OCI-LY7 (cell line): ENCODE data around the gene TMEM213. TPM values are rescaled to one million over a fixed set of nuclear protein-coding genes. Genes with fewer than 3 reads are reported as not detected.
"Not testable (repeated sequence)": the region's sequence is repeated elsewhere in the genome, so short reads cannot be mapped to it uniquely, and the experiment has no call there.

ENCODE experiments used
- BruUV-seq: library from RNA; stranded (reverse); fragments of 400-500 nt; replicated peaks from 2 replicates; lab custom pipeline; 2021; lab: Mats Ljungman, UMichigan
- CTCF ChIA-PET: fragments of 300-600 bp; sonication (Branson Sonifier 250); formaldehyde crosslinking; loops from one replicate; lab custom pipeline; 2022; ENCODE audit warnings: antibody characterized with exemption; ENCODE audit not compliant: unreplicated experiment; lab: Charles Lee
- POLR2A ChIA-PET: fragments of 300-600 bp; sonication (Branson Sonifier 250); formaldehyde crosslinking; loops from one replicate; lab custom pipeline; 2022; ENCODE audit warnings: antibody characterized with exemption; lab: Charles Lee
- DNase-seq: peaks from one replicate; pipeline ENCODE4 v3.0.0-alpha.2; 2015; ENCODE audit warnings: low spot score
- H2AFZ ChIP-seq: fragments of 200-600 bp; sonication (generic), shearing (Covaris generic); 2 replicates; pipeline ENCODE4 v1.6.1; 2014; ENCODE audit warnings: mild to moderate bottlenecking, antibody characterized with exemption, low read length, moderate library complexity
- H3K27ac ChIP-seq: fragments of 200-600 bp; sonication (generic); 2 replicates; pipeline ENCODE4 v1.5.1; 2014; ENCODE audit warnings: mixed run types, low read depth, mild to moderate bottlenecking, moderate library complexity, low read length, inconsistent platforms; ENCODE audit not compliant: poor library complexity, severe bottlenecking
- H3K36me3 ChIP-seq: fragments of 200-600 bp; sonication (generic); 2 replicates; pipeline ENCODE4 v1.6.1; 2014; ENCODE audit warnings: mild to moderate bottlenecking, antibody characterized with exemption, low read length, moderate library complexity, mixed read lengths; ENCODE audit not compliant: insufficient read depth
- H3K4me1 ChIP-seq: fragments of 200-600 bp; sonication (generic); 2 replicates; pipeline ENCODE4 v1.5.1; 2014; ENCODE audit warnings: mild to moderate bottlenecking, low read length; ENCODE audit not compliant: insufficient read depth, poor library complexity, severe bottlenecking
- H3K4me2 ChIP-seq: fragments of 200-600 bp; sonication (generic); 2 replicates; pipeline ENCODE4 v1.6.1; 2014; ENCODE audit warnings: mild to moderate bottlenecking, low read length
- H3K4me3 ChIP-seq: fragments of 200-600 bp; sonication (generic); 2 replicates; pipeline ENCODE4 v1.5.1; 2014; ENCODE audit warnings: mild to moderate bottlenecking, low read depth, low read length; ENCODE audit not compliant: poor library complexity, severe bottlenecking
- H3K79me2 ChIP-seq: fragments of 200-600 bp; sonication (generic); 2 replicates; pipeline ENCODE4 v1.6.1; 2016; ENCODE audit warnings: low read depth, mild to moderate bottlenecking, low read length, moderate library complexity, mixed read lengths; ENCODE audit not compliant: insufficient read depth
- H3K9me2 ChIP-seq: fragments of 200-600 bp; sonication (generic); 2 replicates; pipeline ENCODE4 v1.6.1; 2016; ENCODE audit warnings: mild to moderate bottlenecking, low read length, mixed read lengths; ENCODE audit not compliant: insufficient read depth
- H3K9me3 ChIP-seq: fragments of 200-600 bp; sonication (generic); 2 replicates; pipeline ENCODE4 v1.6.1; 2014; ENCODE audit warnings: mild to moderate bottlenecking, mixed run types, low read length, mixed read lengths
- H4K20me1 ChIP-seq: fragments of 200-600 bp; sonication (generic); 2 replicates; pipeline ENCODE4 v1.6.1; 2014; ENCODE audit warnings: mild to moderate bottlenecking, antibody characterized with exemption, low read length, moderate library complexity, mixed read lengths; ENCODE audit not compliant: insufficient read depth
- EZH2phosphoT487 ChIP-seq: fragments of 200-600 bp; sonication (generic); IDR thresholded peaks from 2 replicates; pipeline ENCODE4 v1.6.1; 2018; ENCODE audit warnings: low read depth, borderline replicate concordance, mild to moderate bottlenecking, mixed run types, antibody characterized with exemption, low read length, moderate library complexity, mixed read lengths
- intact Hi-C: fragments of 100-400 bp; cut with micrococcal nuclease; formaldehyde crosslinking; loops from one replicate; pipeline ENCODE4 v1.10.0; 2022; ENCODE audit not compliant: unreplicated experiment
- total RNA-seq, 2 experiments: library from RNA; depleted of rRNA in 1 of 2; stranded (reverse); fragments of >200 nt in 1 of 2; shearing (Covaris generic) in 1 of 2; gene quantifications; 2 replicates each; pipeline ENCODE4 v1.2.3, GENCODE V29; 2014 to 2022
- TF ChIP-seq, protein P1 (sequence below): fragments of 200-600 bp; sonication (generic); conservative IDR thresholded peaks from 2 replicates; pipeline ENCODE4 v1.5.1; 2014; ENCODE audit warnings: mild to moderate bottlenecking, antibody characterized with exemption, low read length, moderate library complexity, mixed read lengths

TMEM213 gene
- total RNA-seq, 2 experiments from 2014 or later, result not detected

DNA sequence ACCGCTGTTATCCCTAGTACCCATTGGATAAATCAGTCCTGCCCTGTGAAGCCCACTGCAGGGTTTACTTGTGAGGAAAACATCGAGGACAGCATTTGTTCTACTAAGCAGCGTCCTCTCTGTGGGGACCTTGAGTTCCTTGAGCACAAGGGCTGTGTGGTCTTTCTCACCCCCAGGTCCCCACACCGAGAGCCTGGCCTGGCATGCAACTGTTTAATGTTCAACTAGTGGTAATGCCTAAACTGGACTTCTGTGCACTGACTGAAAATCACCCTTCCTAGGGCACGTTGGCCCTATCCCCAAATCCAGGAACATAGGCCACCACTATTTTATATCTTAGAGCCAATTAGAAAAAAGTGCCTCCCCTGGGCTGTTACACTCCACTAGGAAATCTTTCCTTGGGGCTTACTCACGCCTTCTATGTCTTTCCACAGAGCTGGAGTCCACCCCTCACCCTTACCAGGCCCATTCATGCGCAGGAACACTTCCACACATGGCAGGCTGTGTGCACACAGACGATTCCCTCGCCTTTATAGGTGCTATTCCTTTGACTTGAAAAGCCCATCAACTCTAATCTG lies 1.7 kb upstream of the TMEM213 start:
- CTCF ChIA-PET, result no interaction called here
- Histone ChIP-seq H2AFZ (no peak overlapping the region), H4K20me1 (no peaks in the 10 kb centered on the region), H3K4me1 (no peaks in the 10 kb centered on the region), H3K4me2 (no peak overlapping the region), H3K9me2 (no peaks in the 10 kb centered on the region), H3K36me3 (no peaks in the 10 kb centered on the region), H3K9me3 (no peaks in the 10 kb centered on the region), H3K4me3 (no peak overlapping the region), H3K27ac (no peak overlapping the region), H3K79me2 (no peaks in the 10 kb centered on the region)
- TF ChIP-seq, protein P1, sequence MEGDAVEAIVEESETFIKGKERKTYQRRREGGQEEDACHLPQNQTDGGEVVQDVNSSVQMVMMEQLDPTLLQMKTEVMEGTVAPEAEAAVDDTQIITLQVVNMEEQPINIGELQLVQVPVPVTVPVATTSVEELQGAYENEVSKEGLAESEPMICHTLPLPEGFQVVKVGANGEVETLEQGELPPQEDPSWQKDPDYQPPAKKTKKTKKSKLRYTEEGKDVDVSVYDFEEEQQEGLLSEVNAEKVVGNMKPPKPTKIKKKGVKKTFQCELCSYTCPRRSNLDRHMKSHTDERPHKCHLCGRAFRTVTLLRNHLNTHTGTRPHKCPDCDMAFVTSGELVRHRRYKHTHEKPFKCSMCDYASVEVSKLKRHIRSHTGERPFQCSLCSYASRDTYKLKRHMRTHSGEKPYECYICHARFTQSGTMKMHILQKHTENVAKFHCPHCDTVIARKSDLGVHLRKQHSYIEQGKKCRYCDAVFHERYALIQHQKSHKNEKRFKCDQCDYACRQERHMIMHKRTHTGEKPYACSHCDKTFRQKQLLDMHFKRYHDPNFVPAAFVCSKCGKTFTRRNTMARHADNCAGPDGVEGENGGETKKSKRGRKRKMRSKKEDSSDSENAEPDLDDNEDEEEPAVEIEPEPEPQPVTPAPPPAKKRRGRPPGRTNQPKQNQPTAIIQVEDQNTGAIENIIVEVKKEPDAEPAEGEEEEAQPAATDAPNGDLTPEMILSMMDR, result no peak
- TF ChIP-seq EZH2phosphoT487, result no peak
- no peak for DNase-seq
- POLR2A ChIA-PET, result interaction anchor here (0.6 kb wide), 1 partner anchor 191 kb away, joined by 3 read pairs; no protein-coding TSS in a partner anchor
- intact Hi-C loops, result no loop called here
- no TSS peak for BruUV-seq

DNA sequence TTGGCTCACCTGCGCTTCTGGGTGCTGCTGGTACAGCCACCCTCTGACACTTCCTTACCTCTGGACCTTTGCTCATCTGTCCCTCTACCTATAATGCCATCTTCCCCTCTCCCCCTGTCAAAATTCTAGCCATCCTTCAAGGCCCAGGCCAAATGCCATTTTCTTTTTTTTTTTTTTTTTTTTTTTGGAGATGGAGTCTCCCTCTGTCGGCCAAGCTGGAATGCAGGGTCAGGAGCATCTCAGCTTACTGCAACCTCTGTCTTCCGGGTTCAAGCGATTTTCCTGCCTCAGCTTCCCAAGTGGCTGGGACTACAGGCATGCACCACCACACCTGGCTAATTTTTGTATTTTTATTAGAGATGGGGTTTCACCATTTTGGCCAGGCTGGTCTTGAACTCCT lies 748 bp upstream of the TMEM213 start:
- intact Hi-C loops, H3K9me3 ChIP-seq, CTCF ChIA-PET, H3K4me2 ChIP-seq, H4K20me1 ChIP-seq, H3K27ac ChIP-seq, BruUV-seq, H2AFZ ChIP-seq, DNase-seq, H3K9me2 ChIP-seq, H3K4me3 ChIP-seq, H3K79me2 ChIP-seq, H3K4me1 ChIP-seq, H3K36me3 ChIP-seq: not testable (repeated sequence)
- POLR2A ChIA-PET, result interaction anchor here (0.6 kb wide), 1 partner anchor 192 kb away, joined by 3 read pairs; no protein-coding TSS in a partner anchor

DNA sequence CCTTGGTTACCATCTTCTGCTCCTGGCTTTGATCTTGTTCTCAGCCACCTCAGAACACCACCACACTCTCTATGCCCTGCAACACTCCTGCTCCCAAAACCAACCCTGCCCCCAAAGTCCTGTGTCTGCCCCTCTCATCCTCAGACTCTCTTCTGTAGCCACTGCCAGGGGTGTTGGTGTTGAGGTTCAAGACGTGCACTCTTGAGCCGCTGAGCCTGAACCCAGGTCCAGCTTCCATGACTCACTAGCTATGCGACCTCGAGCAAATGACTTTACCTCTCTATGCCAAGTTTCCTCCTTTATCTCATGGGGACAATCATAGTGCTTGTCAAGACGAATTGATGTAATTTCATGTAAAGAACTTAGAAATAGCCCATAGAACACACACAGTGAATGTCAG lies 1.0 kb downstream of the TMEM213 start:
- POLR2A ChIA-PET, result interaction anchor here (0.5 kb wide), 1 partner anchor 193 kb away, joined by 3 read pairs; no protein-coding TSS in a partner anchor
- H3K79me2 ChIP-seq, result no peaks in the 10 kb centered on the region
- no peaks in the 10 kb centered on the region for H3K4me1 ChIP-seq
- no peak overlapping the region for H2AFZ ChIP-seq
- no peaks in the 10 kb centered on the region for H3K9me2 ChIP-seq
- no peaks in the 10 kb centered on the region for H4K20me1 ChIP-seq
- H3K4me2 ChIP-seq, result no peak overlapping the region
- H3K4me3 ChIP-seq, result no peak overlapping the region
- TF ChIP-seq EZH2phosphoT487, result no peak
- TF ChIP-seq, protein P1, result no peak
- DNase-seq, result no peak
- H3K27ac ChIP-seq, result no peak overlapping the region
- H3K9me3 ChIP-seq, result no peaks in the 10 kb centered on the region
- H3K36me3 ChIP-seq, result no peaks in the 10 kb centered on the region
- intact Hi-C loops, result no loop called here
- CTCF ChIA-PET, result no interaction called here
- no TSS peak for BruUV-seq
